GM23338 (cell line): ENCODE results near the gene NCOA4. TPM values are rescaled to one million over a fixed set of nuclear protein-coding genes. Genes with fewer than 3 reads are reported as not detected.

Source experiments
- ATAC-seq: fragments of 200-7000 bp; cut with Tn5 transposase; 3 replicates; pipeline ENCODE4 v1.9.1; 2020
- DNase-seq: peaks from one replicate; pipeline ENCODE4 v3.0.0-alpha.2; 2015; ENCODE audit warnings: low spot score
- H2AFZ ChIP-seq: fragments of 200-600 bp; sonication (generic); 2 replicates; pipeline ENCODE4 v1.8.0; 2016; ENCODE audit warnings: antibody characterized with exemption, mild to moderate bottlenecking, moderate library complexity
- H3F3A ChIP-seq: fragments of 200-600 bp; sonication (generic); replicated peaks from 2 replicates; pipeline ENCODE4 v1.8.0; 2017; ENCODE audit warnings: antibody characterized with exemption, mixed run types, low read depth
- H3K27ac ChIP-seq: fragments of 200-600 bp; sonication (generic); 2 replicates; pipeline ENCODE4 v1.6.1; 2016; ENCODE audit warnings: low read depth
- H3K27me3 ChIP-seq: fragments of 200-600 bp; sonication (generic); 2 replicates; pipeline ENCODE4 v1.8.0; 2016; ENCODE audit warnings: mild to moderate bottlenecking, mixed run types, moderate library complexity; ENCODE audit not compliant: insufficient read depth
- H3K36me3 ChIP-seq: fragments of 200-600 bp; sonication (generic); 2 replicates; pipeline ENCODE4 v1.8.0; 2016; ENCODE audit warnings: mild to moderate bottlenecking; ENCODE audit not compliant: insufficient read depth
- H3K4me1 ChIP-seq: fragments of 200-600 bp; sonication (generic); 2 replicates; pipeline ENCODE4 v1.8.0; 2016; ENCODE audit warnings: mild to moderate bottlenecking, moderate library complexity; ENCODE audit not compliant: insufficient read depth
- H3K4me2 ChIP-seq: fragments of 200-600 bp; sonication (generic); 2 replicates; pipeline ENCODE4 v1.7.1; 2017; ENCODE audit warnings: mixed run types
- H3K4me3 ChIP-seq: fragments of 200-600 bp; sonication (generic); 2 replicates; pipeline ENCODE4 v1.6.1; 2016; ENCODE audit warnings: mixed run types
- H3K79me2 ChIP-seq: fragments of 200-600 bp; sonication (generic); replicated peaks from 2 replicates; pipeline ENCODE4 v1.8.0; 2017; ENCODE audit warnings: mild to moderate bottlenecking; ENCODE audit not compliant: insufficient read depth
- H3K9me2 ChIP-seq: fragments of 200-600 bp; sonication (generic); 2 replicates; pipeline ENCODE4 v1.8.0; 2017; ENCODE audit not compliant: insufficient read depth
- H4K20me1 ChIP-seq: fragments of 200-600 bp; sonication (generic); replicated peaks from 2 replicates; pipeline ENCODE4 v1.8.0; 2017; ENCODE audit warnings: mild to moderate bottlenecking; ENCODE audit not compliant: insufficient read depth
- H3K27ac Mint-ChIP-seq: 2 replicates; pipeline ENCODE4 v1.8.0; 2020; ENCODE audit warnings: inconsistent platforms, mild to moderate bottlenecking, moderate library complexity, mixed read lengths
- H3K27me3 Mint-ChIP-seq: 3 replicates; pipeline ENCODE4 v1.8.0; 2022; ENCODE audit warnings: low read depth, mild to moderate bottlenecking, moderate library complexity, mixed read lengths, inconsistent platforms; ENCODE audit not compliant: insufficient read depth, poor library complexity
- H3K36me3 Mint-ChIP-seq: 3 replicates; pipeline ENCODE4 v1.8.0; 2021; ENCODE audit warnings: low read depth, mild to moderate bottlenecking, inconsistent platforms, moderate library complexity, mixed read lengths
- H3K4me1 Mint-ChIP-seq: 3 replicates; pipeline ENCODE4 v1.8.0; 2020; ENCODE audit warnings: mild to moderate bottlenecking, inconsistent platforms, mixed read lengths
- H3K4me3 Mint-ChIP-seq: 3 replicates; pipeline ENCODE4 v1.8.0; 2021; ENCODE audit warnings: moderate library complexity, mild to moderate bottlenecking, inconsistent platforms, mixed read lengths
- H3K9me3 Mint-ChIP-seq: 3 replicates; pipeline ENCODE4 v1.8.0; 2020; ENCODE audit warnings: moderate library complexity, mild to moderate bottlenecking, inconsistent platforms, mixed read lengths
- CREB1 ChIP-seq: fragments of 250-450 bp; sonication (Bioruptor Pico); IDR thresholded peaks from 2 replicates; pipeline ENCODE4 v1.5.0; 2020; ENCODE audit warnings: low read depth, mild to moderate bottlenecking, moderate library complexity
- ETS1 ChIP-seq: IDR thresholded peaks from 2 replicates; pipeline ENCODE4 v1.6.1; 2016; ENCODE audit warnings: antibody characterized with exemption
- EZH2 ChIP-seq: fragments of 200-600 bp; sonication (generic); IDR thresholded peaks from one replicate; pipeline ENCODE4 v1.8.0; 2017; ENCODE audit warnings: antibody characterized with exemption, mild to moderate bottlenecking, low read depth; ENCODE audit not compliant: unreplicated experiment
- EZH2phosphoT487 ChIP-seq: fragments of 200-600 bp; sonication (generic); IDR thresholded peaks from one replicate; pipeline ENCODE4 v1.8.1; 2018; ENCODE audit warnings: antibody characterized with exemption; ENCODE audit not compliant: unreplicated experiment
- JUNB ChIP-seq: IDR thresholded peaks from one replicate; pipeline ENCODE4 v1.6.1; 2016; ENCODE audit warnings: antibody characterized with exemption; ENCODE audit not compliant: unreplicated experiment
- NANOG ChIP-seq: IDR thresholded peaks from 2 replicates; pipeline ENCODE4 v1.6.1; 2016; ENCODE audit warnings: antibody characterized with exemption, borderline replicate concordance
- POLR2AphosphoS5 ChIP-seq: IDR thresholded peaks from 2 replicates; pipeline ENCODE4 v1.6.1; 2016; ENCODE audit warnings: antibody characterized with exemption, low read depth
- ZNF114 ChIP-seq: fragments of 250-450 bp; sonication (Bioruptor Pico); IDR thresholded peaks from 2 replicates; pipeline ENCODE4 v1.5.0; 2020; ENCODE audit warnings: mild to moderate bottlenecking, moderate library complexity
- ZNF331 ChIP-seq: fragments of 250-450 bp; sonication (Bioruptor Pico); IDR thresholded peaks from 2 replicates; pipeline ENCODE4 v1.5.0; 2020; ENCODE audit warnings: low read depth, mild to moderate bottlenecking, moderate library complexity
- ZNF462 ChIP-seq: fragments of 250-450 bp; sonication (Bioruptor Pico); IDR thresholded peaks from 2 replicates; pipeline ENCODE4 v1.5.0; 2020; ENCODE audit warnings: mild to moderate bottlenecking, moderate library complexity
- polyA plus RNA-seq: library from polyadenylated mRNA; unstranded; fragments of >200 nt; fragmentation: Nextera tagmentation; extraction: Ambion mirVana; gene quantifications from 2 replicates; pipeline ENCODE4 v1.2.1, GENCODE V29; 2016
- total RNA-seq: library from RNA; depleted of rRNA; stranded (reverse); fragments of >200 nt; shearing (Covaris generic); gene quantifications from 2 replicates; pipeline ENCODE4 v1.2.3, GENCODE V29; 2014
- TF ChIP-seq, protein P1 (sequence below), 2 experiments: fragments of 200-600 bp in 1 of 2; sonication (generic) in 1 of 2; conservative IDR thresholded peaks; 2 replicates each; pipeline versions ENCODE4 v1.5.1 to v1.6.1; 2016 to 2017; ENCODE audit warnings: antibody characterized with exemption in 2 of 2, low read depth in 2 of 2, mild to moderate bottlenecking in 2 of 2, moderate library complexity in 1 of 2

Gene NCOA4
- total and polyA plus RNA-seq, 2 experiments from 2014 or later, result 24.9 to 76.9 TPM

- H3K9me3 Mint-ChIP-seq, result no peaks in the 10 kb centered on the region
- ATAC-seq, result no peak
These were observed 17.7 kb downstream of the NCOA4 start for GRCh38 chr10:46012746-46013145.

DNA sequence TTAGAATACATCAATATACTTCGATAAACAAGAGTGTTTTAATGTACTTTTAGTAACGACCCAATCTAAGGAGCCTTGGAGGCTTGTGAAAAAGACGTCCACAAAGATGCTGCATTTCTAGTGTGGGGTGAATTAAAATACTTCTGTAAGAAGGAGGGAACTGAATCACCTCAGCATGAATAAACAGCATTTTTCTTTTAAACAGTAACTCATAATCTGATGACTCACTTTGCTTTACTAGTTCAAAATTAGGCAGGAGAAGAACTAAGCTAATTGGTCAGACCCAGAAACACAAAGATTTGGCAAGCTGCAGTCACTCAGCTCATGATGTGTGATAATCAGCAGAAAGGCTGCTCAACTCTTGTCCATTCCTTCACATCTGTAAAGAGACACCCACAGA is 24.2 kb downstream of the NCOA4 start:
- Histone ChIP-seq H3K4me2 (no peak overlapping the region), H3K36me3 (peaks cover 34% of the 10 kb centered on the region), H3K9me2 (no peaks in the 10 kb centered on the region), H3K79me2 (no peaks in the 10 kb centered on the region), H3F3A (no peaks in the 10 kb centered on the region), H3K4me1 (no peaks in the 10 kb centered on the region), H3K4me3 (no peak overlapping the region), H4K20me1 (peaks cover 11% of the 10 kb centered on the region), H3K27ac (no peak overlapping the region), H3K27me3 (no peaks in the 10 kb centered on the region), H2AFZ (no peak overlapping the region)
- H3K4me3 Mint-ChIP-seq, result no peak overlapping the region
- DNase-seq, result no peak
- TF ChIP-seq EZH2phosphoT487, result no peak
- TF ChIP-seq ETS1, result no peak
- TF ChIP-seq, protein P1, sequence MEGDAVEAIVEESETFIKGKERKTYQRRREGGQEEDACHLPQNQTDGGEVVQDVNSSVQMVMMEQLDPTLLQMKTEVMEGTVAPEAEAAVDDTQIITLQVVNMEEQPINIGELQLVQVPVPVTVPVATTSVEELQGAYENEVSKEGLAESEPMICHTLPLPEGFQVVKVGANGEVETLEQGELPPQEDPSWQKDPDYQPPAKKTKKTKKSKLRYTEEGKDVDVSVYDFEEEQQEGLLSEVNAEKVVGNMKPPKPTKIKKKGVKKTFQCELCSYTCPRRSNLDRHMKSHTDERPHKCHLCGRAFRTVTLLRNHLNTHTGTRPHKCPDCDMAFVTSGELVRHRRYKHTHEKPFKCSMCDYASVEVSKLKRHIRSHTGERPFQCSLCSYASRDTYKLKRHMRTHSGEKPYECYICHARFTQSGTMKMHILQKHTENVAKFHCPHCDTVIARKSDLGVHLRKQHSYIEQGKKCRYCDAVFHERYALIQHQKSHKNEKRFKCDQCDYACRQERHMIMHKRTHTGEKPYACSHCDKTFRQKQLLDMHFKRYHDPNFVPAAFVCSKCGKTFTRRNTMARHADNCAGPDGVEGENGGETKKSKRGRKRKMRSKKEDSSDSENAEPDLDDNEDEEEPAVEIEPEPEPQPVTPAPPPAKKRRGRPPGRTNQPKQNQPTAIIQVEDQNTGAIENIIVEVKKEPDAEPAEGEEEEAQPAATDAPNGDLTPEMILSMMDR (conservative IDR thresholded peaks at IDR 0.05; ENCODE audit: low read depth in 2 of 2), result no peak
- no peak for TF ChIP-seq ZNF462 (CRISPR knock-in tag)
- no peak for TF ChIP-seq EZH2
- TF ChIP-seq ZNF114 (CRISPR knock-in tag), result no peak
- no peak for TF ChIP-seq NANOG
- no peak for TF ChIP-seq ZNF331 (CRISPR knock-in tag)
- no peak for TF ChIP-seq CREB1
- no peak for TF ChIP-seq POLR2AphosphoS5
- H3K27me3 Mint-ChIP-seq, result peaks cover 3% of the 10 kb centered on the region
- ATAC-seq, result no peak
- H3K27ac Mint-ChIP-seq, result 0 out of 2 replicates have a peak overlapping the region, but pooled peaks have one; percentile 46
- peaks cover 75% of the 10 kb centered on the region for H3K36me3 Mint-ChIP-seq
- no peaks in the 10 kb centered on the region for H3K4me1 Mint-ChIP-seq
- no peaks in the 10 kb centered on the region for H3K9me3 Mint-ChIP-seq

More at GRCh38 chr10:46012746-46013145, 17.7 kb downstream of the NCOA4 start:
- no peak for TF ChIP-seq EZH2
- no peak for TF ChIP-seq JUNB
- no peak for TF ChIP-seq NANOG
- H3K4me2 ChIP-seq, result no peak overlapping the region
- peaks cover 60% of the 10 kb centered on the region for H3K36me3 Mint-ChIP-seq
- no peaks in the 10 kb centered on the region for H3K9me2 ChIP-seq
- peaks cover 10% of the 10 kb centered on the region; the same call in 1 of the 2 replicates for H4K20me1 ChIP-seq
- no peak overlapping the region for H3K27ac ChIP-seq
- H2AFZ ChIP-seq, result no peak overlapping the region
- no peaks in the 10 kb centered on the region for H3K27me3 ChIP-seq
- no peaks in the 10 kb centered on the region for H3F3A ChIP-seq
- peaks cover 25% of the 10 kb centered on the region for H3K79me2 ChIP-seq
- H3K4me3 ChIP-seq, result no peak overlapping the region
- H3K27me3 Mint-ChIP-seq, result no peaks in the 10 kb centered on the region
- DNase-seq, result no peak
- H3K4me1 Mint-ChIP-seq, result no peaks in the 10 kb centered on the region
- H3K4me3 Mint-ChIP-seq, result no peak overlapping the region
- H3K4me1 ChIP-seq, result no peaks in the 10 kb centered on the region
- peaks cover 10% of the 10 kb centered on the region; the same call in 1 of the 2 replicates for H3K36me3 ChIP-seq
- no peak overlapping the region for H3K27ac Mint-ChIP-seq
